Measurements from ENCODE around the gene GSDME. TPM values are rescaled to one million over a fixed set of nuclear protein-coding genes. Genes with fewer than 3 reads are reported as not detected.

The GSDME gene
- total RNA-seq, 1 experiment from 2014 or later, result 7.6 TPM

DNA sequence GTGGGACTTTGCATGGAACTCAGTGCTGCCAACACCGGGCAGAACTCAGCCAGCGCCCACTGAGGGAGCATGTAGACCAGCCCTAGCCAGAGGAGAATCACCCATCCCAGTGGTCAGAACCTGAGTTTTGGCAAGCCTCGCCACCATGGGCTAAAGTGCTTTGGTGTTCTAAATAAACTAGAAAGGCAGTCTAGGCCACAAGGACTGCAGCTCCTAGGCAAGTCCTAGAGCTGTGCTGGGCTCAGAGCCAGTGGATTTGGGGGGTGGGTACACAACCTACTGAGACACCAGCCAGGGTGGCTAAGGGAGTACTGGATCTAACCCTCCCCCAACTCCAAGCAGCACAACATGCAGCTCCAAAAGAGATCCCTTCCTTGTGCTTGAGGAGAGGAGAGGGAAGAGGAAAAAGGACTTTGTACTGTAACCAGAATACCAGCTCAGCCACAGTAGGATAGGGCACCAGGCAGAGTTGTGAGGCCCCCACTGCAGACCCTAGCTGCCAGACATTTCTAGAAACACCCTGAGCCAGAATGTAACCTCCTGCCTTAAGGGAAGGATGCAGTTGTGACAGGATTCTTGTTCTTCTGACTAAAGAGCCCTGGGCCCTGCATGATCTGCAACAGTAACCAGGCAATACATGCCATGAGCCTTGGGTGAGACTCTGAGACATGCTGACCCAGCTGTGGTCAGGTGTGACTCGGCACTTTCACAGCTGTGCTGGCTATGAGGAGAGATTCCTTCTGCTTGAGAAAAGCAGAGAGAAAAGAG lies 24.4 kb downstream of the GSDME start:
- Histone ChIP-seq H4K20me1 (ENCODE audit: insufficient read depth) (no peaks in the 10 kb centered on the region), H3K4me3 (replicated peaks in 1 of 2; ENCODE audit: low read depth in 1 of 2, low read length in 2 of 2) (no peak overlapping the region), H3K9me3 (ENCODE audit: control insufficient read depth in 1 of 2, insufficient read depth in 1 of 2, low read depth in 1 of 2, low read length in 2 of 2) (no peaks in the 10 kb centered on the region), H3K79me2 (ENCODE audit: insufficient read depth, low read length) (no peaks in the 10 kb centered on the region), H3K27me3 (ENCODE audit: insufficient read depth, low read length) (no peaks in the 10 kb centered on the region), H3K9ac (ENCODE audit: low read length) (peak overlapping the region; percentile 12; the same call in 1 of the 2 replicates), H3K9me2 (ENCODE audit: insufficient read depth) (no peaks in the 10 kb centered on the region), H3K36me3 (ENCODE audit: control insufficient read depth in 1 of 2, insufficient read depth in 2 of 2, low read length in 2 of 2) (no peaks in the 10 kb centered on the region), H3K27ac (ENCODE audit: low read depth, low read length) (no peak overlapping the region), H3K4me1 (ENCODE audit: control insufficient read depth in 1 of 2, insufficient read depth in 2 of 2, low read length in 2 of 2) (peaks cover 0 to 16% of the 10 kb centered on the region in 2 experiments; a peak in 1 of 4 replicates), H3K4me2 (ENCODE audit: low read length) (0 out of 2 replicates have a peak overlapping the region, but pooled peaks have one; percentile 22), H2AFZ (ENCODE audit: low read depth, low read length, poor library complexity, severe bottlenecking) (no peak overlapping the region)
- ATAC-seq (peak; percentile 30; the same call in 1 of the 2 replicates), DNase-seq (ENCODE audit: low read depth, low spot score) (no peak)
- CTCF ChIA-PET, result no interaction called here
- TF ChIP-seq CEBPB (IDR thresholded peaks at IDR 0.05; ENCODE audit: low read depth) (no peak), SRF (IDR thresholded peaks at IDR 0.05; ENCODE audit: low read depth) (no peak), SP1 (IDR thresholded peaks at IDR 0.05; ENCODE audit: low read depth) (no peak), EZH2phosphoT487 (IDR thresholded peaks at IDR 0.05; ENCODE audit: borderline replicate concordance) (no peak), FOSL1 (IDR thresholded peaks at IDR 0.05; ENCODE audit: low read depth) (no peak), EGR1 (IDR thresholded peaks at IDR 0.05; ENCODE audit: low read depth) (no peak), SIN3A (IDR thresholded peaks at IDR 0.05; ENCODE audit: low read depth) (no peak), POLR2AphosphoS5 (IDR thresholded peaks at IDR 0.05; ENCODE audit: low read depth, low read length) (no peak), POLR2A (IDR thresholded peaks at IDR 0.05; ENCODE audit: borderline replicate concordance, extremely low read depth, insufficient read depth, insufficient read length) (no peak), YY1 (IDR thresholded peaks at IDR 0.05; ENCODE audit: extremely low read depth, insufficient replicate concordance, low read depth, low read length) (no peak), RAD21 (IDR thresholded peaks at IDR 0.05; ENCODE audit: low read depth) (no peak), JUND (IDR thresholded peaks at IDR 0.05) (no peak), ZNF274 (IDR thresholded peaks at IDR 0.05; ENCODE audit: low read depth, low read length) (no peak), ELF1 (IDR thresholded peaks at IDR 0.05; ENCODE audit: borderline replicate concordance, low read depth) (no peak), CBX3 (IDR thresholded peaks at IDR 0.05; ENCODE audit: low read depth) (no peak), TCF7L2 (IDR thresholded peaks at IDR 0.05; ENCODE audit: borderline replicate concordance, extremely low read depth, insufficient read depth, insufficient read length) (no peak)
- TF ChIP-seq, protein P1, sequence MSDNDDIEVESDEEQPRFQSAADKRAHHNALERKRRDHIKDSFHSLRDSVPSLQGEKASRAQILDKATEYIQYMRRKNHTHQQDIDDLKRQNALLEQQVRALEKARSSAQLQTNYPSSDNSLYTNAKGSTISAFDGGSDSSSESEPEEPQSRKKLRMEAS (IDR thresholded peaks at IDR 0.05), result no peak
- TF ChIP-seq, protein P2, sequence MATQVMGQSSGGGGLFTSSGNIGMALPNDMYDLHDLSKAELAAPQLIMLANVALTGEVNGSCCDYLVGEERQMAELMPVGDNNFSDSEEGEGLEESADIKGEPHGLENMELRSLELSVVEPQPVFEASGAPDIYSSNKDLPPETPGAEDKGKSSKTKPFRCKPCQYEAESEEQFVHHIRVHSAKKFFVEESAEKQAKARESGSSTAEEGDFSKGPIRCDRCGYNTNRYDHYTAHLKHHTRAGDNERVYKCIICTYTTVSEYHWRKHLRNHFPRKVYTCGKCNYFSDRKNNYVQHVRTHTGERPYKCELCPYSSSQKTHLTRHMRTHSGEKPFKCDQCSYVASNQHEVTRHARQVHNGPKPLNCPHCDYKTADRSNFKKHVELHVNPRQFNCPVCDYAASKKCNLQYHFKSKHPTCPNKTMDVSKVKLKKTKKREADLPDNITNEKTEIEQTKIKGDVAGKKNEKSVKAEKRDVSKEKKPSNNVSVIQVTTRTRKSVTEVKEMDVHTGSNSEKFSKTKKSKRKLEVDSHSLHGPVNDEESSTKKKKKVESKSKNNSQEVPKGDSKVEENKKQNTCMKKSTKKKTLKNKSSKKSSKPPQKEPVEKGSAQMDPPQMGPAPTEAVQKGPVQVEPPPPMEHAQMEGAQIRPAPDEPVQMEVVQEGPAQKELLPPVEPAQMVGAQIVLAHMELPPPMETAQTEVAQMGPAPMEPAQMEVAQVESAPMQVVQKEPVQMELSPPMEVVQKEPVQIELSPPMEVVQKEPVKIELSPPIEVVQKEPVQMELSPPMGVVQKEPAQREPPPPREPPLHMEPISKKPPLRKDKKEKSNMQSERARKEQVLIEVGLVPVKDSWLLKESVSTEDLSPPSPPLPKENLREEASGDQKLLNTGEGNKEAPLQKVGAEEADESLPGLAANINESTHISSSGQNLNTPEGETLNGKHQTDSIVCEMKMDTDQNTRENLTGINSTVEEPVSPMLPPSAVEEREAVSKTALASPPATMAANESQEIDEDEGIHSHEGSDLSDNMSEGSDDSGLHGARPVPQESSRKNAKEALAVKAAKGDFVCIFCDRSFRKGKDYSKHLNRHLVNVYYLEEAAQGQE (IDR thresholded peaks at IDR 0.05; ENCODE audit: low read depth), result no peak
- TF ChIP-seq, protein P3, sequence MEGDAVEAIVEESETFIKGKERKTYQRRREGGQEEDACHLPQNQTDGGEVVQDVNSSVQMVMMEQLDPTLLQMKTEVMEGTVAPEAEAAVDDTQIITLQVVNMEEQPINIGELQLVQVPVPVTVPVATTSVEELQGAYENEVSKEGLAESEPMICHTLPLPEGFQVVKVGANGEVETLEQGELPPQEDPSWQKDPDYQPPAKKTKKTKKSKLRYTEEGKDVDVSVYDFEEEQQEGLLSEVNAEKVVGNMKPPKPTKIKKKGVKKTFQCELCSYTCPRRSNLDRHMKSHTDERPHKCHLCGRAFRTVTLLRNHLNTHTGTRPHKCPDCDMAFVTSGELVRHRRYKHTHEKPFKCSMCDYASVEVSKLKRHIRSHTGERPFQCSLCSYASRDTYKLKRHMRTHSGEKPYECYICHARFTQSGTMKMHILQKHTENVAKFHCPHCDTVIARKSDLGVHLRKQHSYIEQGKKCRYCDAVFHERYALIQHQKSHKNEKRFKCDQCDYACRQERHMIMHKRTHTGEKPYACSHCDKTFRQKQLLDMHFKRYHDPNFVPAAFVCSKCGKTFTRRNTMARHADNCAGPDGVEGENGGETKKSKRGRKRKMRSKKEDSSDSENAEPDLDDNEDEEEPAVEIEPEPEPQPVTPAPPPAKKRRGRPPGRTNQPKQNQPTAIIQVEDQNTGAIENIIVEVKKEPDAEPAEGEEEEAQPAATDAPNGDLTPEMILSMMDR (IDR thresholded peaks at IDR 0.05 in 2 of 3, conservative IDR thresholded peaks at IDR 0.05 in 1 of 3; ENCODE audit: borderline replicate concordance in 1 of 3, insufficient read depth in 1 of 3, low read depth in 2 of 3, low read length in 2 of 3), result no peak
- TF ChIP-seq, protein P4, sequence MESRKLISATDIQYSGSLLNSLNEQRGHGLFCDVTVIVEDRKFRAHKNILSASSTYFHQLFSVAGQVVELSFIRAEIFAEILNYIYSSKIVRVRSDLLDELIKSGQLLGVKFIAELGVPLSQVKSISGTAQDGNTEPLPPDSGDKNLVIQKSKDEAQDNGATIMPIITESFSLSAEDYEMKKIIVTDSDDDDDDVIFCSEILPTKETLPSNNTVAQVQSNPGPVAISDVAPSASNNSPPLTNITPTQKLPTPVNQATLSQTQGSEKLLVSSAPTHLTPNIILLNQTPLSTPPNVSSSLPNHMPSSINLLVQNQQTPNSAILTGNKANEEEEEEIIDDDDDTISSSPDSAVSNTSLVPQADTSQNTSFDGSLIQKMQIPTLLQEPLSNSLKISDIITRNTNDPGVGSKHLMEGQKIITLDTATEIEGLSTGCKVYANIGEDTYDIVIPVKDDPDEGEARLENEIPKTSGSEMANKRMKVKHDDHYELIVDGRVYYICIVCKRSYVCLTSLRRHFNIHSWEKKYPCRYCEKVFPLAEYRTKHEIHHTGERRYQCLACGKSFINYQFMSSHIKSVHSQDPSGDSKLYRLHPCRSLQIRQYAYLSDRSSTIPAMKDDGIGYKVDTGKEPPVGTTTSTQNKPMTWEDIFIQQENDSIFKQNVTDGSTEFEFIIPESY (IDR thresholded peaks at IDR 0.05; ENCODE audit: extremely low read depth, insufficient replicate concordance, low read length), result no peak
- BruUV-seq (replicated peaks), result no TSS peak
- intact Hi-C loops (cut with micrococcal nuclease), result no loop called here
- RAD21 ChIA-PET (ENCODE audit: low non-redundant PET in 1 of 2, low total read pairs in 2 of 2, uncharacterized antibody in 2 of 2, unreplicated experiment in 2 of 2), result no interaction called here
- POLR2A ChIA-PET, result no interaction called here
